ENCODE measurements around the gene PEPD. TPM values are rescaled to one million over a fixed set of nuclear protein-coding genes. Genes with fewer than 3 reads are reported as not detected.

PEPD gene
- total RNA-seq, 1 donor from 2014 or later = 49.7 TPM

GRCh38 chr19:33458807-33459206, 62.8 kb downstream of the PEPD start:
- no peak overlapping the region for H3K4me3 Mint-ChIP-seq
- DNase-seq (ENCODE audit: low spot score in 2 of 2, unreplicated experiment in 2 of 2) = no peak

DNA sequence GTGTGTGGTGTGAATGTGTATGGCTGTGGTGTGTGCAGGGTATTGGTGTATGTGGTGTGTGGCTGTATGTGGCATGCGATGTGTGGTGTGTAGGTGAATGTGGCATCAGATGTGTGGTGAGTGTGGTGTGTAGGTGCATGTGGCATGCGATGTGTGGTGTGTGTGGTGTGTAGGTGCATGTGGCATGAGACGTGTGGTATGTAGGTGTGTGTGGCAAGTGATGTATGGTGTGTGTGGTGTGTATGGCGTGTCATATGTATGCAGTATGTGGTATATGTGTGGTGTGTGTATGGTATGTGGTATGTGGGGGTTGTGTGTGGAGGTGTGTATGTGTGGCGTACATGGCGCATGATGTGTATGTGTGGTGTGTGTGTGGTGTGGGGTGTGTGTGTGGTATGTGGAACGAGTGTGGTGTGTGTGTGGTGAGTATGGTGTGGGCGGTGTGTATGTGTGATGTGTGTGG, 63.4 kb downstream of the PEPD start:
- H3K27ac Mint-ChIP-seq = no peak overlapping the region
- no peak for TF ChIP-seq CTCF (IDR thresholded peaks at IDR 0.05; ENCODE audit: unreplicated experiment)
- DNase-seq (ENCODE audit: low spot score in 2 of 2, unreplicated experiment in 2 of 2) = peak in 1 of 2 experiments; percentile 3
- peaks cover 3% of the 10 kb centered on the region for H3K36me3 Mint-ChIP-seq
- no peaks in the 10 kb centered on the region for H3K9me3 Mint-ChIP-seq
- H3K4me3 Mint-ChIP-seq = no peak overlapping the region
- peaks cover 8% of the 10 kb centered on the region for H3K4me1 Mint-ChIP-seq
- H3K27me3 Mint-ChIP-seq (ENCODE audit: low read depth) = no peaks in the 10 kb centered on the region

More at GRCh38 chr19:33458807-33459206, 62.8 kb downstream of the PEPD start:
- no peaks in the 10 kb centered on the region for H3K27me3 Mint-ChIP-seq (ENCODE audit: low read depth)
- TF ChIP-seq CTCF (IDR thresholded peaks at IDR 0.05; ENCODE audit: unreplicated experiment) = no peak
- H3K27ac Mint-ChIP-seq = no peak overlapping the region
- peaks cover 14% of the 10 kb centered on the region for H3K4me1 Mint-ChIP-seq
- H3K9me3 Mint-ChIP-seq = no peaks in the 10 kb centered on the region
- H3K36me3 Mint-ChIP-seq = peaks cover 3% of the 10 kb centered on the region

DNA sequence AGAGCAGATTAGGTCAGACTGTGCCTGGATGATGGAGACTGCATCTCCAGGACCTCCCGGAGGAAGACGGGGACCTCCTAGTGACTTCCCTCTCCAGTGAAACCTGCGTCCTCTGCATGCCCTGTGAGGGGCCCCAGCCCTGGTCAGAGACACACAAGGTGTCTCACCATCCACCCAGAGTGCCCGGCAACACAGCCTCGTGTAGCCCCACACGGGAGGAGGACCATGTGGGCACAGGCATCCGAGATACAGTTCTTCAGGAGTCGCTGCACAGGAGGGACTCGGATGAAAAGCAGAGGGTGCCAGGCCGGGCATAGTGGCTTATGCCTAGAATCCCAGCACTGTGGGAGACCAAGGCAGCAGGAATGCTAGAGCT, 64.8 kb downstream of the PEPD start:
- Mint-ChIP-seq H3K9me3 (no peaks in the 10 kb centered on the region), H3K27ac (no peak overlapping the region), H3K36me3 (peaks cover 3% of the 10 kb centered on the region), H3K27me3 (ENCODE audit: low read depth) (no peaks in the 10 kb centered on the region), H3K4me3 (no peak overlapping the region), H3K4me1 (no peaks in the 10 kb centered on the region)
- TF ChIP-seq CTCF (IDR thresholded peaks at IDR 0.05; ENCODE audit: unreplicated experiment) = no peak
- no peak for DNase-seq (ENCODE audit: low spot score in 2 of 2, unreplicated experiment in 2 of 2)

GRCh38 chr19:33456076-33456844, 65.3 kb downstream of the PEPD start:
- no peak for DNase-seq (ENCODE audit: low spot score in 2 of 2, unreplicated experiment in 2 of 2)
- Mint-ChIP-seq H3K4me1 (no peaks in the 10 kb centered on the region), H3K27me3 (ENCODE audit: low read depth) (no peaks in the 10 kb centered on the region), H3K36me3 (peaks cover 3% of the 10 kb centered on the region), H3K9me3 (no peaks in the 10 kb centered on the region), H3K4me3 (no peak overlapping the region), H3K27ac (no peak overlapping the region)
- no peak for TF ChIP-seq CTCF (IDR thresholded peaks at IDR 0.05; ENCODE audit: unreplicated experiment)

DNA sequence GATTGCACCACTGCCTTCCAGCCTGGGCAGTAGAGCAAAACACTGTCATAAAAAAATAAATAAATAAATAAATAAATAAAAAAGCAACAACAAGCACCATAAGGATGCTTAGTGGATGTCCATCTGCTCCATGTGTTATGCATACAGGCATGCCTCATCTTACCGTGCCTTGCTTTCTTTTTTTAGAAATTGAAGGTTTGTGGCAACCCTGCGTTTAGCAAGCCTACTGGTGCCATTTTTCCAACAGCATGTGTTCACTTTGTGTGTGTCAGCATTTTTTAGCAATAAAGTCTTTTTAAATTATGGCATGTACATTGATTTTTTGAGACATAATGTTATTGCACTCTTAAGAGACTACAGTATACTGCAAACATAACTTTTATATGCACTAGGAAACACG, 68.3 kb downstream of the PEPD start:
- H3K27ac Mint-ChIP-seq = no peak overlapping the region
- peaks cover 8% of the 10 kb centered on the region for H3K36me3 Mint-ChIP-seq
- no peak for DNase-seq (ENCODE audit: low spot score in 2 of 2, unreplicated experiment in 2 of 2)
- H3K27me3 Mint-ChIP-seq (ENCODE audit: low read depth) = no peaks in the 10 kb centered on the region
- H3K4me1 Mint-ChIP-seq = peaks cover 6% of the 10 kb centered on the region
- no peaks in the 10 kb centered on the region for H3K9me3 Mint-ChIP-seq
- no peak for TF ChIP-seq CTCF (IDR thresholded peaks at IDR 0.05; ENCODE audit: unreplicated experiment)
- H3K4me3 Mint-ChIP-seq = no peak overlapping the region
